ENCODE measurements around the gene RGCC.
"Not testable (repeated sequence)": the region's sequence is repeated elsewhere in the genome, so short reads cannot be mapped to it uniquely, and the experiment has no call there.

Gene RGCC, protein sequence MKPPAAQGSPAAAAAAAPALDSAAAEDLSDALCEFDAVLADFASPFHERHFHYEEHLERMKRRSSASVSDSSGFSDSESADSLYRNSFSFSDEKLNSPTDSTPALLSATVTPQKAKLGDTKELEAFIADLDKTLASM

DNA sequence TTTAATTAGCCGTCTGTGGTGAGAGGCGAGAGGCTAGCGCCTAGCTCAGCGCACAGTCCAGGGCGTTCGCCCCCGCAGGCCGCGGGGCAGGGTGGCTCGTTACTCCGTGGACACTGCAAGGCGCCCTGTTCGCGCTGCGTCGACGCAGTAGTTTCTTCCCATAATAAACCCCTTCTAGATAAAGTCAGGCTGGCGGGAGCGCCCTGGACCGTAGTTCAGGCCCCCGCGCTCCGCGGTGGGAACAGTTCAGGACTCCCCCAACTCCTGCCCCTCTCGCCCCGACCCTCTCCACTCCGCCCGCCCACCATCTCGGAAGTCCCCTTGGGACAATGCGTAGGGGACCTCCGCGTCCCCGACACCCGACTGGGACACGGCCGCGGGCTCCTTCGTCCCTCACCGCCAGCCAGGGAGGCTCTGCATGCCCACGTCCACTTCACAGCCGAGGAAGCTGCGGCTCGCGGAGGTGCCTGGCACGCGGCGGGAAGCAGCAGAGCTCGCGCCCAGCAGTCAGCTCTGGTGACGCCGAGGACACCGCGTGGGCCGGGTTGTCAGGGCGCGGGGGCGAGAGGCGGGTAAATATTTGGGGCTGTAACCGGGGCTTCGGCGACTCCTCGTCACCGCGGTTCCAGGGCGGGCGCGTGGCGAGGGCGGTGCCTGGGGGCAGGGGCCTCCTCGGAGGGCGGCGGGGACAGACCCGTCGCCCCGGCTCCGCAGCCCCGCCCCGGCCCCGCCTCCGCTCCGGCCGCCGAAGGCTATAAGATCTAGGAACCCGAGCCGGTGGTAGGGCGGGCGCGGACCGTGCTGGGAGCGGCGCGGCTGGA is at the start of gene RGCC:
Gene RGCC (plus strand): TSS at position 783 of the 821 bp plus-strand sequence. CDS start 158 bp downstream, outside the sequence.
- peak; percentile 85 to 93 (median 91) for DNase-seq (ENCODE audit: low read depth in 3 of 3)

DNA sequence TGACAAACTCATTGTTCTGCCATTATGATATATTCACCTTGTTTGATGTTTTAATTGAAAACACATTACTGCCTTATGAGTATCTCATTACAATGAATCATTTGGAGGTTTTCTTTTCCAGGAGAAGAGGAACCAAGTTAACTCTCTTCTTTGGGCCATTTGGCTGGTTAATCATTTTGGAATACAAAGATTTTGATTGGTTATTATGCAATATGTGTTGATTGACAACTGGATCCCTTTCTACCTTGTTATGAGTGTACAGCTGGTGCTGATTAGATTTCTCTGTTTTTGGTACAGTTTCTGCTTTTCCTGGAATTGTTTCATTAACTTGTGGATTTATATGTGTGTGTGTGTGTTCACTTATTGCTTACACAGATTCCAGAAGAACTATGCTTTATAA is 49.2 kb upstream of the RGCC start:
- DNase-seq (ENCODE audit: low read depth in 3 of 3): no peak

DNA sequence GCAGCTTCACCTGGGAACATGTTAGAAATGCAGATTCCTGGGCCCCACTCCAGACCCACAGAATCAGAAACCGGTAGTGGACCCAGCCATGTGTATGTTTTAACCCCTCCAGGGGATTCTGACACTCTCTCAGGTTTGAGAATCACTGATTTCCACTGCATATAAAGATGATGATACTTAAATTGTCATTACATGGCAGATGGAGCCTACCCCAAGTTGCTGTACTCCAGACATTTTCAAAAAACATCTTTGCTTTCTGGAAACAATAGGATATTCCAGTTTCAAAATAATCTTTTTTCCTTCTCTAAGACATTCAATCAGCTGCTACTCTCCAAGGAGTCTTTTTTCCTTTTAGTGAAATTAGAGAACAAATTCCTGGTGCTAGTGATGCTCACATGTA is 48.6 kb upstream of the RGCC start:
- no peak for DNase-seq (ENCODE audit: low read depth in 3 of 3)

DNA sequence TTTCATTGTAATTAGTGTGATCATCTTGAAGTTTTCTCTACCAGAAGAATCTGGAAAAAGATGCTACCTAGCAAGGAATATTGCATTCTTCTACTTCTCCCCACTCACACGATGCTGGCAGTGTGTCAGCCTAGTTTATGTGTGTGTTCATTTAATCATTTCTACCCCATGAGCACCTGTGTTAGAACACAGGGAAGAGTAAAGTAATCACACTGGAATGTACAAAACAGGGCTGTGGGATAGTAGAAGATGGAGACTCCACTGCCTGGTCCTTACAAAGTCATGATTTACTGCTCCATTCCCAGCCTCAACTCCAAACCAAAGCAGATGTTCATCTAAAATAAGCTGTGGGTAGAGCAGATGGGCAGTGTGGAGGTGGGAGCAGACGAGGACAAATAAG is 47.7 kb upstream of the RGCC start:
- no peak for DNase-seq (ENCODE audit: low read depth in 3 of 3)

DNA sequence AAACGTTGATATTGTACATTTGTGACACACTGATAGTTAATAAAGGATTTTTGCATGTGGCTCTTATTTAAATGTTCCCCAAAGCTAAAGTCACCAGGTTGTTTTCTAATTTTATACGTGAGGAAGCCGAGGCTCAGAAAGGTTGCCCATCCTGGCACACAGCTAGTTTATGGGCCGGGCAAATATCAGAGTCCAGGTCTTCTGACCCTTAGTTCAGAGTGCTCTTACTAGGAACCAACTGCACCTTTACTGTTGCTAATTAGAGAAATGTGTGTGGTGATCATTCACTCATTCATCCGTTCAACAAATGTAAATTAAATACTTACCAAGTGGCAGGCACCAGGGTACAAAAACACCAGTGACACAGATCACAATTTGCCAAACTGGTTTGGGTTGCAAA is 46.3 kb upstream of the RGCC start:
- DNase-seq (ENCODE audit: low read depth in 3 of 3): no peak

DNA sequence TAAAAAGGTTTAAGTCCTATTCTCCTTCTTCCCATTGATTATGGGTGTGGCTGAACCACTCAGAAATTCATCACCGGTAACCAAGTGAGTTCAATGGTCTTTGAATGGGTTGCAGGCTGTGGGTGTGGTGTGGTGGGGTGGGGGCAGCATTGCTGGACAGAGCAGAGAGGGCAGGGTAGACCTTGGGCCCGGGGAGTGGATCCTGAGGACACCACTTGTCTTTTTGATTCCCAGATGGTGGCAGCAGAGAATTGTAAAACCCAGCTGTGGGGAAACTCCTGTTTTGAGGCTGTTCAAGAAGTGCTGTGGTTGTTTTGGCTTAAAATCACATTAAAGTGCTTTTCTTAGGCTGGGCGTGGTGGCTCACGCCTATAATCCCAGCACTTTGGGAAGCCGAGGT is 45.8 kb upstream of the RGCC start:
- no peak for DNase-seq (ENCODE audit: low read depth in 3 of 3)

DNA sequence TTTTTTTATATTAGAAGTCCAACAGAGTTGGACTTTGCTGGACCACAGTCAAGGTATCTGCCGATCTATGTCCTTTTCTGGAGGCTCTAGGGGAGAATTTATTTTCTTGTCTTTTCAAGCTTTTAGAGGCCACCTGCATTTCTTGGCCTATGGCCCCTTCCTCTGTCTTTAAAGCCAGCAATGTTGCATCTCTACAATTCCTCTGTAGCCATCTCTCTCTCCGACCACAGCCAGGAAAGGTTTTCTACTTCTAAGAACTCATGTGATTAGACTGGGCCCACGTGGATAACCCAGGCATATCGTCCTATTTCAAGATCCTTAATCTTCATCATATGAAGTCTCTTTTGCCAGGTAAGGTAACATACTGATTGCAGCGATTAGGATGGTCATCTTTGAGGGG is 43.5 kb upstream of the RGCC start:
- DNase-seq (ENCODE audit: low read depth in 3 of 3): no peak

DNA sequence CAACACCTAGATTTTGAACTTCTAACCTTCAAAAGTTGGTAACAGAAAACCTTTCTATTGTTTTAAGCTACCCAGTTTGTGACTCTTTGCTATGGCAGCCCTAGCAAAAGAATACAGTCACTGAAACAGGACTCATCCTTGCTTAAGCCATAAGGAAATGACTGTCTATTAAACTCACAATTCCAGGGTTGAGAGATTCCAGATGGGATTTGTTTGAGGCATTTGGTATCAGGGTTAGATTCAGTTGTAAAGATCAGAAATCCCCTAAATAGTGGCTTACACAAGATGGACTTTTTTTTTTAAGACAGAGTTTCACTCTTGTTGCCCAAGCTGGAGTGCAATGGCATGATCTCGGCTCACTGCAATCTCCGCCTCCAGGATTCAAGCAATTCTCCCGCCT is 41.1 kb upstream of the RGCC start:
- no peak for DNase-seq (ENCODE audit: low read depth in 3 of 3)

DNA sequence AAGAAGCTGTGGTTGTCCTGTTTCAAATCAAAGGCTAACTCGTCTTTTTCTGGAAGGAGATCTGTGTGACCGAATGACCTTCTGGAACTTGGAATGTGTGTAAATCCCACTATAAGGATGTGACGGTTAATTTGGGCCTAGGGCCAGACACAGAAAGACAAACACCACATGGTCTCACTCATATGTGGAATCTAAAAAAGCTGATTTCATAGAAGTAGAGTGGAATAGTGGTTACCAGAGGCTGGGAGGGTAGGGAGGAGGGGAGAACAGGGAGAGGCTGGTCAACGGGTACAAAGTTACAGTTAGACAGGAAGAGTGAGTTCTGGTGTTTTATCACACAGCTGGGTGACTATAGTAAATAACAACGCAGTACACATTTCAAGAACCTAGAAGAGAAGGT is 39.3 kb upstream of the RGCC start:
- no peak for DNase-seq (ENCODE audit: low read depth in 3 of 3)

DNA sequence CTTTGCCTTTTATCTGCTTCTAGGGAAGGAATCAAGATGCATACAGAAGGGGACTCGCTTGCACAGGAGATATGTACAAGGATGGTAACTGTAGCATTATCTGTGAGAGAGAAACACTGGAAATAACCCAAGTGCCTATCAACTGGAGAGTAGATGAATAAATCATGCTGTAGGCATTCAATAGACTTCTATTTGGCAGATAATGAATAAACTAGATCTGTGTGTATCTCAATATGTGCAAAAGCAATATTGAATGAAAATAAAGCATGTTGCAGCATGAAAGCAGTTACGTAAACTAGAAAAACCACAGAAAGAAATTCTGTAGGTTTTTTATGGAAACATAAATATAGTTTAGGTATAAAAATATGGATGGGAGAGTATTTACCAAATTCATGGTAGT is 38.6 kb upstream of the RGCC start:
- DNase-seq (ENCODE audit: low read depth in 3 of 3): no peak

DNA sequence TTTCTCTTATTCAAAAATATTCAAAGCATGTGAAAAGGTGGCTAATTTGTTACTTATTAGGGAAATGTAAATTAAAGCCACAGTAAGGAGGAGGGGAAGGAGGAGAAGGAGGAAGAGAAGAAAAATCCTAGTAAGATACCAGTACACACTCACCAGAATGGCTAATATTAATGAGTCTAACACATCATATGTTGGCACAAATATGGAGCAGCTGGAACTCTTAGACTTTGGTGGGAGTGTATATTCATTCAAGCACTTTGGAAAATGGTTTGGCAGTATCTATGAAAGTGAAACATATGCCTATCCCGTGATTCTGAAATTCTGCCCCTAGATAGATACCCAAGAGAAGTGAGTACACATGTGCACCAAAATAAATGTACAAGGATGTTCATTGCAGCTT is 38.1 kb upstream of the RGCC start:
- DNase-seq (ENCODE audit: low read depth in 3 of 3): no peak

DNA sequence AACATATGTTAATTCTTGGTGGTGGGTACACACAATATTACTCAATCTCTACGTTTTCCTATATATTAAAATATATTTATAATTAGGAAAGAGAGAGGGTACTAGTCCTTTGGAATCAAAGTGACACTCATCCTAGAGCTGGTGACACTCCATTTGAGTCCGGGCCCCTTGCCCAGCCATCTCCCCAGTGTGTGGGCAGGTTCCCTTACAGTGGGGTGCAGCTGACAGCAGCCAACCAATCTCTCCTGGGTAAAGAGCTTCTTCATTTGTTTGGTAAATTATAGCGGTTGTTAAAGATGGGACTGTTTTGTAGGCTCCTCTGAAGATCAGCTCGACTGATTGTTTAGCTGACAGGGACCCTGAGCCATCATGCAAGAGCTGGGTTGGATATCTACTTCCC is 37.2 kb upstream of the RGCC start:
- no peak for DNase-seq (ENCODE audit: low read depth in 3 of 3)

DNA sequence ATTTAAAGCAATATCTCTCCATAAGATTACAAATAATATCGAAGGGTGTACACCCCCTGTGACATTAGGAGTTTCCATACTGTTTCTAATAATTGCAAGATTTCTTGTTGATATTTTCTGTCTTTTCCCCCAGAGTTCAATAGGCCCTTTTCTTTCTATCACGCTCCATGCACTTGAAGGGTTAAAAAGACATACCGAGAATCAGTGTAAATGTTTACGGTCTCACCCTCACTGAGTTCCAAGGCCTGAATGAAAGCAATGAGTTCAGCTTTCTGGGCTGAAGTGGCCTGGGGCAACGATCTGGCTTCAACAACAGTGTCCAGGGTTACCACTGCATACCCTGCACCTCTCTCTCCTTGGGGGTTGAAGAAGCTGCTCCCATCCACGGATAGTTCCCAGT is 36.0 kb upstream of the RGCC start:
- DNase-seq (ENCODE audit: low read depth in 3 of 3): not testable (repeated sequence)

DNA sequence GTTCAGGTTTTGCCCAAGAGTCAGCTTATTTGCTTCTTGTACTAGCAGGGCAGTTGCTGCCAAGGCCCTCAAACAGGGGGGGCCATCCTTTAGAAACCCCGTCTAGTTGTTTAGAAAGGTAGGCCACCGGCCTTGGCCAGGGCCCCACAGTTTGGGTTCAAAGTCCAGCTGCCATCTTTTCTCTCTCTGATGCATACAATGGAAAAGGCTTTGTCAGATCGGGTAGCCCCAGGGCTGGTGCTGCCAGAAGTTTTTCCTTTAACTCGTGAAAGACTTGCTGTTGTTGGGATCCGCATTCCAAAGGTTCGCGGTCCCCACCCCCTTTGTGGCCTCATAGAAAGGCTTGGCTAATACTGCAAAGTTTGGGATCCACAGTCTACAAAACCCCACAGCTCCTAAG is 35.4 kb upstream of the RGCC start:
- DNase-seq (ENCODE audit: low read depth in 3 of 3): not testable (repeated sequence)

DNA sequence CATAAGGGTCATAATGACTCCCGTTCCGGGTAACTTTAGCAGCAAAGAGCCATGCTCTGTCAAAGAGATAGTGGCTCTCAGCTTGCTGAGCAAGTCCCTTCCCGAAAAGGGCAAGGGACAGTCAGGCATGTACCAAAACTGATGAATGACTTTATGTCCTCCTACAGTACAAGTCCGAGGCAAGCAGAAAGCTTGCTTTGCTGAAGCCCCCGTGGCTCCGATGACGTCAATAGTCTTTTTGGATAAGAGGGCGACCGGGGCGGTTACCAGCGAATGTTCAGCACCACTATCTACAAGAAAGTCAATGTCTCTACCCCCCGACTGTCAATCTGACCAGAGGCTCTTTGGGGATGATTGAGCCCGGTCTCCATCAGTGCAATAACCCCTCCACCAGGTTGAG is 34.1 kb upstream of the RGCC start:
- not testable (repeated sequence) for DNase-seq (ENCODE audit: low read depth in 3 of 3)

DNA sequence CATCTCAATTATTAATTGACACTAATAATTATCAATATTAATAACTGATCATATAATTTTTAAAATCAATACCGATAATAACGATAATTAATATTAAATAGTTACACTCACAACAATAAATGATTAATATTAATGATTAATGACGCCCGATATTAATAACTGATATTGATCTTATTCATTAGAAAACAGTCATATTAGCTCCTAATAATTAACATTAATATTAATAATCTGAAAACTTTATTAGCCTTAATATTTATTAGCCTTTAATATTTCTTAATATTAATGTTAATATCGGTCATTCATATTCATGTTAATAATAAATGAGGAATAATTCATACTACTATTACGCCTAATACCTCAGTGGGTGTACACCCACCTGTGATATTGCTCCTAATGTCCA is 32.7 kb upstream of the RGCC start:
- not testable (repeated sequence) for DNase-seq (ENCODE audit: low read depth in 3 of 3)

DNA sequence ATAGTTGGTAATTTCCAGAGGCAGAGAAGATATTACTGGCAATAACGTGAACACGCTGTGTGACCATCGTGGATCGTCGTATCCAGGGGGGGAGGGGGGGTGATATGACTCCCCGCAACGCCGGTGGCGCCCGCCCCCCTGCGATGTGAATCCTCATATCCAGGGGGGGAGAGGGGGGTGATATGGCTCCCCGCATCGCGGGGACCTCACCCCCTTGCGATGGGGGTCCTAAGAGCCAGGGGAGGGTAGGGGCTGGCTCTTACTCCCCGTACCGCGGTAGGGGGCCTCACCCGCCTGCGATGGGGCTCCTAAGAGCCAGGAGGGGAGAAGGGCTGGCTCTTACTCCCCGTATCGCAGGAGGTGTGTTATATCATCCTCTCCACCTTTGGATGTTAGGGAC is 31.3 kb upstream of the RGCC start:
- DNase-seq (ENCODE audit: low read depth in 3 of 3): no peak

DNA sequence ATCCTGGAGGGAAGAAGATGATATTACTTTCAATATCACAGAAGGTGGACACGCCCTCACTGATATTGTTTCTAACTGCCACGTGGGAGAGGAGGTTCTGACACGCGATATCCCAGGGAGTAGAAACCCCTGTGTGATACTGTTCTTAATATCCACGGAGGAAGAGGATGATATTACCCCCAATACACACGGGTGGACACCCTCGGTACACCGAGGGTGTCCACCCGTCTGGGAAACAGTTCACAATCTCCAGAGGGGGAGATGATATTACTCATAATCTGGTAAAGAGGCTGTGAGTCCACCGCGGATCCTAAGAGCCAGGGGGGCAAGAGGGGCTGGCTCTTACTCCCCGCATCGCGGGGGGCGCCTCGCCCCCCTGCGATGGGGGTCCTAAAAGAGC is 29.7 kb upstream of the RGCC start:
- no peak for DNase-seq (ENCODE audit: low read depth in 3 of 3)

DNA sequence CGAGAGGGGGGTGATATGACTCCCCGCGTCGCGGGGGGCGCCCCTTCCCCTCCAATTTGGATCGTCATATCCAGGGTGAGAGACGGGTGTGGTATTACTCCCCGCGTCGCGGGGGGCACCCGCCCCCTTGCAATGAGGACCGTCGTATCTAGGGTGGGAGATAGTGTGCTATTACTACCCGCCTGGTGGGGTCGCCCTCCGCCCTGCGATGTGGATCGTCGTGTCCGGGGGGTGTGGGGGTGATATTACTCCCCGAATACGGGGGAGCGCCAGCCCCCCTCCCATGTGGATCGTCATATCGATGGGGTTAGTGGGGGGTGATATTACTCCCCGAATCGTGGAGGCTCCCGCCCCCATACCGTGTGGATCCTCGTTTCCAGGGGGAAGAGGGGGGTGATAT is 29.2 kb upstream of the RGCC start:
- DNase-seq (ENCODE audit: low read depth in 3 of 3): peak in 1 of 3 donors; percentile 20

DNA sequence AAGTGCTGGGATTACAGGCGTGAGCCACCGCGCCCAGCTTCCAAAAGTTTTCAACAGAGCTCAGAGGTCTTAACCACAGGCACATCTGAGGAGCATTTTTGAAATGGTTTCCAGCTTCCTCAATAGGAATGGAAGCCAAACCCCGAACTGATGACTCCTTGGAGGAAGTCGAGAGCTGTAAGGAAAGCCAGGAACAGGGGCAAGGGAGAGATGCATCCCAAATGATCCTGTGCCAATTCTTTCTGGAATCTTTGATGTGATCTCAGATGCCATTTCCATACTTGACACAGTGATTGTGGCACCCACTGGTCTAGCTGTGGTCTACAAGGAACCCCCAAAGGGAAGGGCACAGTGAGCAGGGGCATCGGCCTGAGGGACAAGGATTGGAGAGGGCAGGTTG is 23.3 kb upstream of the RGCC start:
- DNase-seq (ENCODE audit: low read depth in 3 of 3): not testable (repeated sequence)

DNA sequence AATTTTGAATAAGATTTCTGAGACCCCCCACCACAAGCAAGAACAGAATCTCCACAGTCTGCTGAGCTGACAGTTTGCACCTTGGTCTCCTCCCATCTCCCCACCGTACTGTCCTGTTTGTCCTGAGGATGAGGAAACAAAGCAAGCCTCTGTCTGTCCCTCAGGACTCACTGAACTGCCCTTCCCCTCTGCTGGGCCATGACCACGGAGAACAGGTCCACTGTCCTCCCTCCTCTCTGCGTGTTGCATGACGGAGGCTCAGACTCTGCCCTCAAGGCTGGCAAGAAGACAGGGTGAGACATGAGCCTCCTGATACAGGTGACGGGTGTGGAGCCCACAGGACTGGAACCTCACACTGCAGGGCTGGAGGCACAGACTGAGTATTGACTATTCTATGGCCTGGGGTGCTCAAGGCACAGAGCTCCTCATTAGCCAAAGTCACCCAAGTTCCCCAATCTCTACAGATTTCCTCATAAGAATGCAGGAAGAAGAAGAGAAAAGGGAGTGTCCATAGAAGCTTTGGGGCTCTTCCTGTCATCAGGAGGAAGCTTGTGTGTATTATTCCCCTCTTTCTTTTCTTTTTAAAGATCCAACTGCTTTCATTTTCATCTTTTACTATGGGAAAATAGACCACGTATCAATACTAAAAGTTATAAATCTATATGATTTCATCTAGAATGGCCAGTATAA is 22.4 kb upstream of the RGCC start:
- no peak for DNase-seq (ENCODE audit: low read depth in 3 of 3)

DNA sequence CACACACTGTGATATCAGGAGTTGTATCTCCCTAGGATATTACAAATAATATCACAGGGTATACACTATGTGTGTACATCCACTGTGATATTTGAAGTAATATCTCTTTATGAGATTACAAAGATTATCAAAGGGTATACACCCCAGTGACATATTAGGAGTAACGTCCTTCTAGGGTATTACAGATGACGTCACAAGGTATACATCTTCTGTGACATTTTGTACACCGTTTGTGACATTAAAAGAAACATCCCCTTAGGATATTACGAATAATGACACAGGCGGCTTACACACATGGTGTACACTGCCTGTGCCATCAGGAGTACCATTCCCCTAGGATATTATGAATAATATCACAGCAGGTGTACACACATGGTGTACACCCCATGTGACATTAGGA is 13.4 kb upstream of the RGCC start:
- DNase-seq (ENCODE audit: low read depth in 3 of 3): no peak

DNA sequence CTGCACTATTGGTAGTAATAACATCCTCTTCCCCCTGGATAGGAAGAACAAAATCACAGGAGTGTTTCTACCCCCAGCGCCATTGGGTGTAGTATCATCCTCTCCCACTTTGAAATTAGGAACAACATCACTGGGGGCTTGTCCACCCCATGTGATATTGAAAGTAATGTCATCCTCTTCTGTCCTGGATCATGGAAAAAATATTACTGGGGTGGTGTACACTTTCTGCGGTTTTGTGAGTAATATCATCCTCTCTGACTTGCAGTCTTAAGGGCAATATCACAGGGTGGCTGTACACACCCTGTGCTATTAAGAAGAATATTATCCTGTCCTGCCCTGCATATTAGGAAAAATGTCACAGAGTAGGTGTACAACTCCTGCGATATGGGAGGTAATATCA is 4.9 kb upstream of the RGCC start:
- DNase-seq (ENCODE audit: low read depth in 3 of 3): no peak

Data from stimulated activated CD4-positive, alpha-beta T cell treated with anti-CD3 and anti-CD28 coated beads, TNF-alpha, amount 100 ng/mL, for 48 hours (primary cell).